ENCODE results near the gene PLA2G4A. TPM values are rescaled to one million over a fixed set of nuclear protein-coding genes. Genes with fewer than 3 reads are reported as not detected.

PLA2G4A gene
- total RNA-seq: 17.8 and 52.8 TPM in 2 replicates

DNA sequence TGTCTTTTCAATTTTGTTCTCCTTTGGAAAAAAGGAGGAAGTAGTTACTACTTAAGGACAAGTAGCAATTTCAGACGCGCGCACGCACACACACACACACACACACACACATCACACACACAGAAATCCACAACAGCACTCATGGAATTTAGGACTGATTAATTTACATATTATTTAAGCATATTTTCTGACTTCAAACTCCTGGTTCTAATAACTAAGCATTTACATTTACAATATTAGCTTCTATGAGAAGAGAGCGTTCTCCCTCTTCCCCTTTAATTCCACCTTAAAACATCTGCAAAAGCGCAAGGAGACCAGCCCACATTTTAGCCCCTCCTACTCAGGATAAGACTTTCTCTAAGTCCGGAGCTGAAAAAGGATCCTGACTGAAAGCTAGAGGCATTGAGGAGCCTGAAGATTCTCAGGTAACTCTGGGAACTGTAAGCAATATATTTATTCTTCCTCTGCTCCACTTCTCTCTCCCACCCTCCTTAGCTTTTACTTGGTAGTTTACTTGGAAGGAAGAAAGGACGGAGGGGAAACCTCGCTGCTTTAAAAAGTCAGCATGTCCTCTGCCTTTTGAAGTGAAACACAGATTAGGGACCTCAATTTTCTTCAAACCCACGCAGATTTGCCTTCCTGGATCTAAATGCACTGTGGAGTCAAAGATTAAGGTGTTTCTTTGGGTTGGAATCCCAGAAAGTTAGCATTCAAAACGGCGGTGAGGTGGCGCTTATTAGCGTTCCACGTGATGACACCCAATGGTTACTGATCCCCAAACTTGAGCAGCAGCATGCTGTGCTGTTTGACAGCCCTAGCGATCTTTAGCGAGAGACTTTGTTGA, at the start of gene PLA2G4A:
Gene PLA2G4A (plus strand): TSS at position 339 of the 844 bp plus-strand sequence. CDS start 25,406 bp downstream, outside the sequence.

Other genes starting within 250 kb of the PLA2G4A start
- 12.9 and 61.7 TPM in 2 replicates for gene PTGS2, start 148.5 kb upstream of the PLA2G4A start, total RNA-seq